HepG2 (cell line): ENCODE measurements around the gene HEPACAM2. TPM values are rescaled to one million over a fixed set of nuclear protein-coding genes. Genes with fewer than 3 reads are reported as not detected.

ENCODE experiments used
- ATAC-seq: fragments of 200-7000 bp; cut with Tn5 transposase; 3 replicates; pipeline ENCODE4 v1.9.1; 2020; ENCODE audit warnings: mild to moderate bottlenecking, moderate library complexity
- BruUV-seq: library from RNA; stranded (reverse); fragments of 400-500 nt; replicated peaks from 2 replicates; lab custom pipeline; 2021; lab: Mats Ljungman, UMichigan
- CTCF ChIA-PET: fragments of 300-600 bp; formaldehyde crosslinking; extraction: SDS; loops from one replicate; lab custom pipeline; 2021; ENCODE audit warnings: low total read pairs, inconsistent platforms, low intra/inter-chr PET ratio; lab: Yijun Ruan, JAX
- POLR2A ChIA-PET: fragments of 350-600 bp; sonication (Branson Sonifier 250); formaldehyde crosslinking; loops from one replicate; lab custom pipeline; 2020; ENCODE audit warnings: antibody characterized with exemption, inconsistent platforms; lab: Yijun Ruan, JAX
- DNase-seq: peaks from one replicate; pipeline ENCODE4 v3.0.0-alpha.2; 2015; ENCODE audit warnings: low spot score
- FAIRE-seq: peaks from 3 replicates; lab custom pipeline; 2011; peaks lifted over from hg19 to GRCh38; lab: Jason Lieb, UNC
- H2AFZ ChIP-seq: one replicate; pipeline ENCODE4 v1.6.1; 2011; ENCODE audit warnings: low read length, inconsistent platforms
- H3K27ac ChIP-seq: fragments of 300-600 bp; 3 replicates; pipeline ENCODE4 v1.8.0; 2011; ENCODE audit warnings: mixed run types, mild to moderate bottlenecking, mixed read lengths, low read length, inconsistent platforms; ENCODE audit not compliant: insufficient read depth; ENCODE audit errors: extremely low read length
- H3K27me3 ChIP-seq, 2 experiments: fragments of 200-600 bp in 1 of 2; 2 replicates in 1 of 2; 3 replicates in 1 of 2; pipeline versions ENCODE4 v1.6.0 to v1.8.0; 2011; ENCODE audit warnings: low read length in 2 of 2, mild to moderate bottlenecking in 2 of 2, moderate library complexity in 2 of 2, inconsistent platforms in 1 of 2; ENCODE audit not compliant: insufficient read depth in 2 of 2, control insufficient read depth in 1 of 2
- H3K36me3 ChIP-seq, 2 experiments: fragments of 200-600 bp in 1 of 2; replicated peaks in 1 of 2; 2 replicates in 1 of 2; 3 replicates in 1 of 2; pipeline versions ENCODE4 v1.5.1 to v1.8.0; 2011; ENCODE audit warnings: low read length in 2 of 2, inconsistent platforms in 1 of 2; ENCODE audit not compliant: insufficient read depth in 2 of 2, control insufficient read depth in 1 of 2
- H3K4me1 ChIP-seq: 2 replicates; pipeline ENCODE4 v1.5.1; 2012; ENCODE audit warnings: low read length, inconsistent platforms; ENCODE audit not compliant: insufficient read depth
- H3K4me2 ChIP-seq: 2 replicates; pipeline ENCODE4 v1.6.0; 2011; ENCODE audit warnings: low read depth, low read length, inconsistent platforms
- H3K4me3 ChIP-seq, 3 experiments: fragments of 200-600 bp in 1 of 3; sonication (generic), shearing (Covaris generic) in 1 of 3; replicated peaks in 1 of 3; 2 replicates each; pipeline ENCODE4 v1.5.1; 2011 to 2016; ENCODE audit warnings: low read length in 3 of 3, inconsistent platforms in 2 of 3, low read depth in 2 of 3, mild to moderate bottlenecking in 2 of 3, control low read depth in 1 of 3, mixed read lengths in 1 of 3; ENCODE audit not compliant: insufficient read depth in 1 of 3
- H3K79me2 ChIP-seq: one replicate; pipeline ENCODE4 v1.6.1; 2011; ENCODE audit warnings: low read length, inconsistent platforms; ENCODE audit not compliant: insufficient read depth
- H3K9ac ChIP-seq: 2 replicates; pipeline ENCODE4 v1.6.0; 2011; ENCODE audit warnings: mild to moderate bottlenecking, low read depth, low read length, inconsistent platforms; ENCODE audit not compliant: insufficient read depth
- H3K9me3 ChIP-seq: 2 replicates; pipeline ENCODE4 v1.5.1; 2012; ENCODE audit warnings: mild to moderate bottlenecking, low read length
- H4K20me1 ChIP-seq: 2 replicates; pipeline ENCODE4 v1.6.0; 2011; ENCODE audit warnings: inconsistent platforms, mild to moderate bottlenecking, low read length, moderate library complexity; ENCODE audit not compliant: insufficient read depth
- ATF3 ChIP-seq: sonication (generic); formaldehyde crosslinking; IDR thresholded peaks from 2 replicates; pipeline ENCODE4 v1.4.0; 2020; ENCODE audit warnings: missing genetic modification reagents
- ATF7 ChIP-seq, 2 experiments: fragments of 450-650 bp in 1 of 2; sonication (generic) in 1 of 2; formaldehyde crosslinking in 1 of 2; IDR thresholded peaks; 2 replicates each; pipeline versions ENCODE4 v1.4.0 to v1.6.1; 2016 to 2020; ENCODE audit warnings: antibody characterized with exemption in 1 of 2, mild to moderate bottlenecking in 1 of 2, missing genetic modification reagents in 1 of 2
- HOMEZ ChIP-seq: IDR thresholded peaks from 2 replicates; pipeline ENCODE4 v1.6.1; 2016; ENCODE audit warnings: low read depth
- KLF15 ChIP-seq: sonication (generic); formaldehyde crosslinking; IDR thresholded peaks from 2 replicates; pipeline ENCODE4 v1.8.1; 2023; ENCODE audit warnings: borderline replicate concordance, mild to moderate bottlenecking, inconsistent platforms, missing genetic modification reagents, mixed read lengths
- PAF1 ChIP-seq: IDR thresholded peaks from 2 replicates; pipeline ENCODE4 v1.6.1; 2016; ENCODE audit warnings: missing genetic modification reagents, missing compliant biosample characterization
- RELA ChIP-seq: sonication (generic); formaldehyde crosslinking; IDR thresholded peaks from 2 replicates; pipeline ENCODE4 v1.4.0; 2020; ENCODE audit warnings: missing genetic modification reagents
- TCF12 ChIP-seq, 2 experiments: fragments of 450-650 bp in 1 of 2; sonication (generic) in 1 of 2; formaldehyde crosslinking in 1 of 2; IDR thresholded peaks; 2 replicates each; pipeline versions ENCODE4 v1.6.1 to v1.8.0; 2017 to 2022; ENCODE audit warnings: antibody characterized with exemption in 1 of 2, mild to moderate bottlenecking in 1 of 2, missing genetic modification reagents in 1 of 2, moderate library complexity in 1 of 2
- THRA ChIP-seq: sonication (generic); formaldehyde crosslinking; IDR thresholded peaks from 2 replicates; pipeline ENCODE4 v1.4.0; 2020; ENCODE audit warnings: missing genetic modification reagents, borderline replicate concordance
- ZBTB10 ChIP-seq: sonication (generic); formaldehyde crosslinking; IDR thresholded peaks from 2 replicates; pipeline ENCODE4 v1.4.0; 2020; ENCODE audit warnings: missing genetic modification reagents, borderline replicate concordance
- ZNF441 ChIP-seq: sonication (generic); formaldehyde crosslinking; IDR thresholded peaks from 2 replicates; pipeline ENCODE4 v1.7.0; 2021; ENCODE audit warnings: missing genetic modification reagents, borderline replicate concordance
- ZNF569 ChIP-seq: sonication (generic); formaldehyde crosslinking; IDR thresholded peaks from 2 replicates; pipeline ENCODE4 v1.5.0; 2020; ENCODE audit warnings: mild to moderate bottlenecking, missing genetic modification reagents, moderate library complexity, borderline replicate concordance
- ZNF572 ChIP-seq: sonication (generic); formaldehyde crosslinking; IDR thresholded peaks from 2 replicates; pipeline ENCODE4 v1.5.1; 2020; ENCODE audit warnings: mild to moderate bottlenecking, missing genetic modification reagents
- WGBS: methylation state at CpG from one replicate; pipeline ENCODE4 v1.1.6; 2017; ENCODE audit warnings: low lambda C conversion rate; 5-methylcytosine and 5-hydroxymethylcytosine counted together
- in situ Hi-C: cut with HindIII; loops from 2 replicates; pipeline ENCODE4 v1.10.0; 2017; ENCODE audit warnings: low pct_unique_long_range_greater_than_20kb; ENCODE audit not compliant: extremely low pct_ligation_motif_present
- intact Hi-C: fragments of 100-400 bp; cut with micrococcal nuclease; formaldehyde crosslinking; loops from one replicate; pipeline ENCODE4 v1.10.0; 2022; ENCODE audit not compliant: unreplicated experiment
- polyA plus RNA-seq, 8 experiments: library from polyadenylated mRNA; depleted of rRNA in 3 of 8; stranded (reverse) in 7 of 8; unstranded in 1 of 8; fragments of >200 nt; fragmentation: Illumina TruSeq in 4 of 8; extraction: Trizol in 4 of 8; gene quantifications; 2 replicates each; pipeline versions ENCODE4 v1.2.1 to v1.2.3, GENCODE V29; 2011 to 2016; ENCODE audit warnings: low read depth in 4 of 8, missing spikeins in 1 of 8, mixed read lengths in 1 of 8; ENCODE audit not compliant: insufficient read depth in 1 of 8
- total RNA-seq, 5 experiments: library from RNA; depleted of rRNA; stranded (reverse); fragments of >200 nt; fragmentation: Illumina TruSeq; extraction: Trizol; gene quantifications; 2 replicates each; pipeline ENCODE4 v1.2.3, GENCODE V29; 2016; ENCODE audit warnings: low read depth in 1 of 5

HEPACAM2 gene
- total and polyA plus RNA-seq, 2 of the 13 experiments (the other 11 are each of a cell fraction or from before 2014, with no cell fraction given): not detected

GRCh38 chr7:93159490-93159889 is 66.8 kb downstream of the HEPACAM2 start:
- no peak for DNase-seq

GRCh38 chr7:93156884-93157283 is 69.4 kb downstream of the HEPACAM2 start:
- BruUV-seq: no TSS peak
- no peak overlapping the region for H3K9ac ChIP-seq
- no peaks in the 10 kb centered on the region for H3K9me3 ChIP-seq
- H2AFZ ChIP-seq: no peak overlapping the region
- H3K4me1 ChIP-seq: no peaks in the 10 kb centered on the region
- ChIA-PET CTCF (no interaction called here), POLR2A (no interaction called here)
- FAIRE-seq (no peak), DNase-seq (no peak), ATAC-seq (no peak)
- H3K4me2 ChIP-seq: no peak overlapping the region
- H3K4me3 ChIP-seq: no peak overlapping the region
- intact Hi-C loops (no loop called here), in situ Hi-C loops (no loop called here)
- WGBS: 0% methylated on average over 1 of the region's 1 CpG
- H3K27ac ChIP-seq: no peak overlapping the region
- no peaks in the 10 kb centered on the region; a peak in 1 of 5 replicates for H3K27me3 ChIP-seq
- no peaks in the 10 kb centered on the region for H3K79me2 ChIP-seq
- no peaks in the 10 kb centered on the region for H3K36me3 ChIP-seq
- no peaks in the 10 kb centered on the region for H4K20me1 ChIP-seq
- no peak for TF ChIP-seq ATF3 (CRISPR knock-in tag)
- TF ChIP-seq RELA: no peak
- no peak for TF ChIP-seq HOMEZ
- TF ChIP-seq ZBTB10 (CRISPR knock-in tag): no peak
- no peak for TF ChIP-seq TCF12 (IDR thresholded peaks at IDR 0.05)
- TF ChIP-seq TCF12 (CRISPR knock-in tag; IDR thresholded peaks at IDR 0.05): no peak
- no peak for TF ChIP-seq KLF15 (CRISPR knock-in tag)
- TF ChIP-seq PAF1 (CRISPR knock-in tag): no peak
- TF ChIP-seq THRA (CRISPR knock-in tag): no peak
- TF ChIP-seq ZNF572 (CRISPR knock-in tag): no peak
- TF ChIP-seq ZNF441 (CRISPR knock-in tag): no peak

More at GRCh38 chr7:93159490-93159889, 66.8 kb downstream of the HEPACAM2 start:
- Histone ChIP-seq H3K9ac (no peak overlapping the region), H3K4me1 (no peaks in the 10 kb centered on the region), H3K9me3 (no peaks in the 10 kb centered on the region), H3K27ac (no peak overlapping the region), H2AFZ (no peak overlapping the region), H4K20me1 (no peaks in the 10 kb centered on the region), H3K79me2 (no peaks in the 10 kb centered on the region), H3K4me3 (no peak overlapping the region), H3K36me3 (no peaks in the 10 kb centered on the region), H3K27me3 (no peaks in the 10 kb centered on the region; a peak in 1 of 5 replicates), H3K4me2 (no peak overlapping the region)
- no TSS peak for BruUV-seq
- TF ChIP-seq ZNF569 (no peak), ATF7 (IDR thresholded peaks at IDR 0.05) (peak; percentile 82), ATF7 (CRISPR knock-in tag; IDR thresholded peaks at IDR 0.05) (no peak)
- intact Hi-C loops (no loop called here), in situ Hi-C loops (no loop called here)
- ChIA-PET CTCF (no interaction called here), POLR2A (no interaction called here)
- FAIRE-seq (no peak), ATAC-seq (no peak)
- WGBS: 18% methylated on average over 3 of the region's 3 CpGs
